ENCODE data around the gene LMF2.

- no peak for TF ChIP-seq EZH2 (IDR thresholded peaks at IDR 0.05)
- no peak for TF ChIP-seq JUND (IDR thresholded peaks at IDR 0.05)
- TF ChIP-seq TCF7L2 (IDR thresholded peaks at IDR 0.05; ENCODE audit: borderline replicate concordance, extremely low read depth, insufficient read depth, insufficient read length) = no peak
Measured at GRCh38 chr22:50468626-50469025, 38.9 kb downstream of the LMF2 start.
